Ishikawa (cell line): ENCODE measurements around the gene NRL.

Experiments used
- MAX ChIP-seq: IDR thresholded peaks from 2 replicates; pipeline ENCODE4 v1.6.1; 2012
- RAD21 ChIP-seq: IDR thresholded peaks from 2 replicates; pipeline ENCODE4 v1.6.1; 2012; ENCODE audit warnings: low read depth

DNA sequence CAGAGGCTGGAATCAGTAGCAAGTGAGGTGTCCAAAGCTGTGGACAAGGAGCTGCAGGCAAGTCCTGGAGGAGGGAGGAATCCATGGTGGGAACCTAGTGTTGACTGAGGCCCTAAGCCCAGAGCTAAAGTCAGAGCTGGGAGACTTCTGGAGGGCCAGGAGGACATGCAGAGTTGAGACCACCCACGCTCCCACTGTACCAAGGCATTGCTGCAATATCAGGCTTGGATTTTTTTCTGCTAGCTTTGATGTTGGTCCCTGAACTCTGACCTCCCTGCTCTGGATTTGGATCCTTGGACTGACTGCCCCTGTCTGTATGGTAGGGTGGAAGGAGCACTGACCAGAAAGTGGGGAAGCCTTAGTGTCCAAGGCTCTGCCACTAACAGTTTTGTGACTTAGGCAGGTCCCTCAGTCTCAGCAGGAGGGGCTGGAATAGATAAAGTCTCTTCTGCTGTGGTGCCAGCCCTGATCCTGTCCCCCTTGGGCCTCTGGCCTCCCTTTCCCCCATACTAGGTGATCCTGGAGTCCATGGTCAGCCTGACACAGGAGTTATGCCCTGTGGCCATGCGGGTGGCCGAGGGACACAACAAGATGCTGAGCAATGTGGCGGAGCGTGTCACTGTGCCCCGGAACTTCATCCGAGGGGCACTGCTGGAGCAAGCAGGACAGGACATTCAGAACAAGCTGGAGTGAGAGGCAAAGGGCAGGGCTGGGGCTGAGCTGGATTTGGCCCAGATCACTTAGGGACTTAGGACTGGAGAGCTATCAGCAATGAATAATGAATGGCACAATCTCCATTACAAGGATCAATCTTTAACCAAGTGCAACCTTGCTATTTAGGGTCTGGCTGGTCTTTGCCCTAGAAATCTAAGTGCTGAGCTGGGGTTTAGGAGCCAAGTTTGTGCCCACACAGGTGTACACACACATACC lies 53.5 kb downstream of the NRL start:
- TF ChIP-seq MAX (no peak), RAD21 (no peak)
